Panc1 (cell line): Measurements from ENCODE around the gene ACVR1B. TPM values are rescaled to one million over a fixed set of nuclear protein-coding genes. Genes with fewer than 3 reads are reported as not detected.
A peak's percentile ranks its signal among the peaks of the same experiment; 100 is the strongest.

Experiments
- ATAC-seq: fragments of 200-7000 bp; cut with Tn5 transposase; 2 replicates; pipeline ENCODE4 v1.9.1; 2020; ENCODE audit warnings: mild to moderate bottlenecking, moderate library complexity
- BruUV-seq: library from RNA; stranded (reverse); fragments of 400-500 nt; replicated peaks from 2 replicates; lab custom pipeline; 2021; lab: Mats Ljungman, UMichigan
- CTCF ChIA-PET: fragments of 300-600 bp; sonication (Branson Sonifier 250); formaldehyde crosslinking; loops from one replicate; lab custom pipeline; 2022; ENCODE audit warnings: antibody characterized with exemption; lab: Charles Lee
- POLR2A ChIA-PET: fragments of 300-600 bp; sonication (Branson Sonifier 250); formaldehyde crosslinking; loops from one replicate; lab custom pipeline; 2022; ENCODE audit warnings: antibody characterized with exemption; lab: Charles Lee
- DNase-seq: peaks from one replicate; pipeline ENCODE4 v3.0.0-alpha.2; 2010; ENCODE audit warnings: low read depth, low spot score
- H3K27ac ChIP-seq: 2 replicates; pipeline ENCODE4 v1.5.1; 2011; ENCODE audit warnings: mild to moderate bottlenecking, low read length, inconsistent platforms
- H3K27me3 ChIP-seq: fragments of 200-500 bp; sonication (Bioruptor generic); 2 replicates; pipeline ENCODE4 v1.6.0; 2014; ENCODE audit warnings: low read length, inconsistent platforms; ENCODE audit not compliant: control insufficient read depth, insufficient read depth
- H3K36me3 ChIP-seq: fragments of 200-500 bp; sonication (Bioruptor generic); 2 replicates; pipeline ENCODE4 v1.5.1; 2014; ENCODE audit warnings: inconsistent platforms, mild to moderate bottlenecking, low read length, moderate library complexity; ENCODE audit not compliant: control insufficient read depth, insufficient read depth
- H3K4me1 ChIP-seq: 2 replicates; pipeline ENCODE4 v1.5.1; 2011; ENCODE audit warnings: inconsistent platforms, mild to moderate bottlenecking, low read length, moderate library complexity; ENCODE audit not compliant: control insufficient read depth, insufficient read depth
- H3K4me3 ChIP-seq, 2 experiments: 2 replicates each; pipeline ENCODE4 v1.5.1; 2011 to 2012; ENCODE audit warnings: low read depth in 2 of 2, low read length in 2 of 2, mild to moderate bottlenecking in 2 of 2, inconsistent platforms in 1 of 2, moderate library complexity in 1 of 2
- H3K9me3 ChIP-seq: fragments of 200-500 bp; sonication (Bioruptor generic); 2 replicates; pipeline ENCODE4 v1.5.1; 2014; ENCODE audit warnings: low read depth, mild to moderate bottlenecking, inconsistent platforms, low read length, moderate library complexity; ENCODE audit not compliant: control insufficient read depth, insufficient read depth
- CTCF ChIP-seq: fragments of 450-650 bp; IDR thresholded peaks from 2 replicates; pipeline ENCODE4 v1.5.1; 2017; ENCODE audit warnings: mild to moderate bottlenecking
- POLR2AphosphoS5 ChIP-seq: IDR thresholded peaks from 2 replicates; pipeline ENCODE4 v1.6.1; 2012; ENCODE audit warnings: mild to moderate bottlenecking, low read depth, low read length, moderate library complexity
- REST ChIP-seq, 2 experiments: IDR thresholded peaks; 2 replicates each; pipeline ENCODE4 v1.6.1; 2011 to 2012; ENCODE audit warnings: low read depth in 2 of 2, control low read depth in 1 of 2, low read length in 1 of 2, mild to moderate bottlenecking in 1 of 2, moderate library complexity in 1 of 2; ENCODE audit not compliant: insufficient read depth in 1 of 2
- SIN3A ChIP-seq: IDR thresholded peaks from 2 replicates; pipeline ENCODE4 v1.6.1; 2012; ENCODE audit warnings: low read depth, mild to moderate bottlenecking, low read length, moderate library complexity, borderline replicate concordance; ENCODE audit not compliant: insufficient read depth
- TCF7L2 ChIP-seq: IDR thresholded peaks from 2 replicates; pipeline ENCODE4 v1.6.1; 2011; ENCODE audit warnings: mild to moderate bottlenecking, low read depth, low read length, inconsistent platforms
- in situ Hi-C: cut with HindIII; loops from 2 replicates; pipeline ENCODE4 v1.10.0; 2016; ENCODE audit warnings: low sequenced_read_pairs, low pct_unique_long_range_greater_than_20kb
- intact Hi-C: fragments of 100-400 bp; cut with micrococcal nuclease; formaldehyde crosslinking; loops from one replicate; pipeline ENCODE4 v1.10.0; 2022; ENCODE audit not compliant: unreplicated experiment
- total RNA-seq: library from RNA; stranded (reverse); gene quantifications from one replicate; pipeline ENCODE4 v1.2.1, GENCODE V29; 2021; ENCODE audit not compliant: unreplicated experiment

Gene ACVR1B
- total RNA-seq, 1 experiment from 2014 or later = 23.0 TPM

DNA sequence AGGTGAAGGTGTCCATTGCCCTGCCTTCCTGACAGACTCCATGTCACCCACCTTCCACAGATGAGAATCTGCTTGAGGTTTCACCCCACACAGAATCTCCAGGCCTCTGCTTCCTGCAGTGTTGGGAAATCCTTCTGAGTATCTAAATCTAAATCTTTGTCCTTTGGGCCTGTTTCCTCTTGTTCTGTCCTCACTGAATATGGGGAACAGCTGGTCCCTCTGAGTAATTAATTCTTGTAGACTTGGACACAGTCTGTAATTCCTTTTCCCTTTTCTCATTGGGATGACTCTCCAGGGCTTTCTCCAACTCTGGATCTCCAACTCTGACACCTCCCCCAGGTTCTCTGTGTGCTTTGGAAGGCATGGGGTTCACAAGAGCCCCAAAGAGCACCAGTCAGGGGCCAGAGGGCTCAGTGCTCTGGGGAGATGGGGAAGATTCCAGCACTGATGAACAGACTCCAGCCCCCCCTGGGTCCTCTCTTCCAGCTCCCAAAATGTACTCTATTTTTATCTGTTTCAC is 46.5 kb upstream of the ACVR1B start:
- ChIA-PET POLR2A (no interaction called here), CTCF (interaction anchor here (0.5 to 0.6 kb wide), 3 partner anchors 12 to 817 kb away, joined by 3 to 7 read pairs (median 6); no protein-coding TSS in a partner anchor)
- DNase-seq (no peak), ATAC-seq (no peak)
- H3K9me3 ChIP-seq = no peaks in the 10 kb centered on the region
- no TSS peak for BruUV-seq
- no peaks in the 10 kb centered on the region for H3K27me3 ChIP-seq
- H3K4me3 ChIP-seq = no peak overlapping the region
- H3K27ac ChIP-seq = no peak overlapping the region
- no peaks in the 10 kb centered on the region for H3K36me3 ChIP-seq
- intact Hi-C loops (no loop called here), in situ Hi-C loops (no loop called here)
- TF ChIP-seq SIN3A (no peak), TCF7L2 (no peak), POLR2AphosphoS5 (no peak), REST (IDR thresholded peaks at IDR 0.05; ENCODE audit: insufficient read depth in 1 of 2, low read depth in 2 of 2, low read length in 1 of 2) (no peak), CTCF (no peak)
- no peaks in the 10 kb centered on the region for H3K4me1 ChIP-seq

- ATAC-seq (0 out of 2 replicates have a peak, but pooled peaks have one; percentile 14), DNase-seq (no peak)
- H3K4me1 ChIP-seq = no peaks in the 10 kb centered on the region
- no peaks in the 10 kb centered on the region for H3K9me3 ChIP-seq
- no peaks in the 10 kb centered on the region for H3K27me3 ChIP-seq
- in situ Hi-C loops (no loop called here), intact Hi-C loops (no loop called here)
- ChIA-PET CTCF (interaction anchor here (0.5 to 0.6 kb wide), 3 partner anchors 13 to 817 kb away, joined by 3 to 7 read pairs (median 6); no protein-coding TSS in a partner anchor), POLR2A (no interaction called here)
- TF ChIP-seq TCF7L2 = no peak
- no peak for TF ChIP-seq POLR2AphosphoS5
- no peak for TF ChIP-seq SIN3A
- TF ChIP-seq CTCF = no peak
- TF ChIP-seq REST (IDR thresholded peaks at IDR 0.05; ENCODE audit: insufficient read depth in 1 of 2, low read depth in 2 of 2, low read length in 1 of 2) = no peak
- no peak overlapping the region for H3K27ac ChIP-seq
- H3K36me3 ChIP-seq = no peaks in the 10 kb centered on the region
- BruUV-seq = no TSS peak
- no peak overlapping the region for H3K4me3 ChIP-seq
Observed at GRCh38 chr12:51905471-51906429, 45.7 kb upstream of the ACVR1B start.
